ENCODE data around the gene TMX3.

TMX3 gene

DNA sequence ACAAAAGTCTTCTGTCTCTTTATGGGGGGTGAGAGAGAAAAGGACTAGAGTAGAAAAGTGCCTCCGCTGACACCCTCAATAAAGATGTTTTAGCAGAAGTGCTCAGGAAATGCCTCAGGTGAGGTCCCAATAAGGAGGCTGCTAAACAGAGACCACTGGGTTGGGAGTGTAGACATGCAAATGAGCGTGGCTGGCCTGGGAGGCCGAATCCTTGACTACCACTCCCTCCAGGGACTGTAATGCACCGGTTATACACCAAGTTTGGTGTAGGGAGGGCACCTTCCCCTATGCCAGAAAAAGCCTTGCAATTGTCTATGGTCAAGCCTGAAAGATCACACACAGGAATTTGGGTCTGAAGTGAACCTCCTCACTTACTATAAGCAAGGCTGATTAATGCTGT, 1.8 kb downstream of the TMX3 start:
- no peak for DNase-seq (ENCODE audit: low read depth in 2 of 2)

DNA sequence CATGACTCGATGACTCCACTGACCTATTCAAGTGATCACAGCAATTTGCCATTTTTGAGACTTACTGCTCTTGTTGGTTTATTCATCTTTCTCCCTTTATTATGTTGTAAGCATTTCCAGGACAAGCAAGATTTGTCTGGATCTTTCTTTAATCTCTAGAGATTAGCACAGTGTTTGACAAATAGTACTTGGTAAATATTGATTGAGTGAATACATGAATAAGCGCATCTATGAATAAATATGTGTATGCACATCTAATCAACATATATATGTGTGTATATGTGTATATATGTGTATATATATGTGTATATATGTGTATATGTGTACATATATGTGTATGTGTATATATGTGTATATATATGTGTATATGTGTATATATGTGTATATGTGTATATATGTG, 7.3 kb downstream of the TMX3 start:
- DNase-seq (ENCODE audit: low read depth in 2 of 2), result no peak

DNA sequence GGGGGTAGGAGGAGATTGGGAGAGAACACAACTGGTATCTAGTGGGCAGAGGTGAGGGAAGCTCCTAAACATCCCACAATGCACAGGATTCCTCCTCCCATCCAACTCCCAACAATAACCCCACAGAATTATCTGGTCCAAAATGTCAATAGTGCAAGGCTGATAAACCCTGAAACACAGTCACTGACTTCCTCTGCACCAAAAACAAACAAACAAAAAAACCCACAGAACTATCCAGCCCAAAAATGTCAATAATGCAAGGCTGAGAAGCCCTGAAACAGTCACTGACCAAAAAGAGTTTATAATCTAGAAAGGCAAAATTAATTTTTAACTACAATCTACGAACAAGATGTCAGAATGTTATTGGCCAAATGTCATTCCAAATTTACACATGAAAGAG, 9.8 kb downstream of the TMX3 start:
- no peak for DNase-seq (ENCODE audit: low read depth in 2 of 2)

DNA sequence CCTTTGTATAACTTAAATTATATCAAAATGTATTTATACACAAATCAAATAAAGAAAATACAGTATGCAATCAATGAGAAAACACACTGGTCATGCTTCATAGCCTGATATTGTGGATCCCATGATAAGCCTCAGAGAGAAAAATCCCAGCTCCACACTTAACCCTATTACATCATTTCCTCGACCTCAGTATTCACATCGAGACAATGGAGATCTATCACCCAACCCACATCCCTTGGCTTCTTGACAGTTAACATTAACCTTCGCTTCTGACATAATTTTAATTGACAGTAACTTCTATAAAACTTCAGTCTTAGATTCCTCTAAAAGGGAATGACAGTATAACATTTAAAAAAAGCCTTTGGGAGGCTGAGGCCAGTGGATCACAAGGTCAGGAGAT, 11.6 kb downstream of the TMX3 start:
- DNase-seq (ENCODE audit: low read depth in 2 of 2), result no peak

DNA sequence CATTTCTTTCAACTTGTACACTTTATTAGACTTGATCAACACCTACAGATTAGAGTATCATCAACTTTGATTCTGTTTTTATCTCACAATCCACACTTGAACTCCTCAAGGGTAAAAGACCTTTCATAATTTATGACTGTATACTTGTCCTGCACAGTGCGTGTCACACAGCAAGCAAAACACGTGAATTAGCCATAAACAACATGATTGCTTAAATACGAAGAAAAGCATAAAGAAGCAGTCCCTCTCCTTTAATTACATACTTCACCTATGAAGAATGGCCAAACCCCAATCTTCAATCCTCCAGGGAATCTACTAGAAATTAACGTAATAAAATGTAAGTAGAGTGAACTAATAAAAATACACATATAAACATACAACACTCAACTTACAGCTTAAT, 13.6 kb downstream of the TMX3 start:
- no peak for DNase-seq (ENCODE audit: low read depth in 2 of 2)

DNA sequence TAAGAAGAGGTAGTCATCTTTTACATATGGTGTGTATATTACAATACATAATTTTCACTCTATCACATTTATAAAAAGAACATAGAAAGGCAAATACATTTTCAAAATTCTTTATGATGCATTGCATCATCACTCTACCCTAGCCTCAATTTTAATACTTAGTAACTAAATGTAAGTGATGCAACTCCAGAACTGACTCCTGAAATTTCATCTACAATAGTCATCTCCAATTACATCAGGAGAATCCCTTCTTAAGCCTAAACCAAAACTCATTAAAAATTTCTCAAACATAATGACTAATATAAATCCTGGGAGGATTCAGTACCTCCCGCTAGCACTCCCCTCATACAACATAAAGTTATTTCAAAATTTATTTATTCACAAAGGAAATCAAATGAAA, 15.9 kb downstream of the TMX3 start:
- DNase-seq (ENCODE audit: low read depth in 2 of 2), result no peak

DNA sequence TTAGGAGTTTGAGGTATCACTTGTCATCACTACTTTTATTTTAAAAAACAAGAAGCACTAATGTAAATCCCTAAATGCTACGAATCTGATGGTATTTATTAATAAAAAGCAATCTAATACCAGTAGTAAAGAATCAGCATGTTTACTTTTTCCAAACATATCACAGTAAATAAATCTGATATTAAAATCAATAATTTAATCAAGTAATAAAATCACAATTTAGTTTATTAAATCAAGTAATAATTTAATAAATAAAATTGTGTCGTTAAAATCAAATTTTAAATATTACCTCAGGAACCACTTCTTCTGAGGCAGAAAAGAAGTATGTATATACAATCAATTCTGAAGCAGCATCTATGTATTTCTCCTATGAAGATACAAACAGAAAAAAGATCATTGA, 18.0 kb downstream of the TMX3 start:
- no peak for DNase-seq (ENCODE audit: low read depth in 2 of 2)

DNA sequence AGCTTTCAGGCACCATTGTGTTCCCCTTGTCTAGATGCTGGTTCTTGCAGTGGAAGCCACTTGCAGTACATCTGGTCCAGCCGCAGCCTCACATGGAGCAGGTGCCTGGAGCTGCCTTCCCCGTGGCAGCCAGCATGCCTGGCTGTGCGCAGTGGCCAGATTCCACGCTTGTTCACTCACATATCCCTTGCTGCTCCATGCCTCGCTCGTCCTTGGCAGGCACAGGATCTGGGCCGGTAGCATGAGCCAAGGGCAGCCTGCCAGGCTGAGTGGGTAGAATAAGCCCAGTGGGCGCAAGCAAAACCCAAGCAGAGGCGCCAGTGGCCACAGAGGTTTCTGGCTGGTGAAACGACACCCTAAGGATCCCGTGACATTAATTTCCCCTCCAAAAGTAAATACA, 20.6 kb downstream of the TMX3 start:
- DNase-seq (ENCODE audit: low read depth in 2 of 2), result no peak

DNA sequence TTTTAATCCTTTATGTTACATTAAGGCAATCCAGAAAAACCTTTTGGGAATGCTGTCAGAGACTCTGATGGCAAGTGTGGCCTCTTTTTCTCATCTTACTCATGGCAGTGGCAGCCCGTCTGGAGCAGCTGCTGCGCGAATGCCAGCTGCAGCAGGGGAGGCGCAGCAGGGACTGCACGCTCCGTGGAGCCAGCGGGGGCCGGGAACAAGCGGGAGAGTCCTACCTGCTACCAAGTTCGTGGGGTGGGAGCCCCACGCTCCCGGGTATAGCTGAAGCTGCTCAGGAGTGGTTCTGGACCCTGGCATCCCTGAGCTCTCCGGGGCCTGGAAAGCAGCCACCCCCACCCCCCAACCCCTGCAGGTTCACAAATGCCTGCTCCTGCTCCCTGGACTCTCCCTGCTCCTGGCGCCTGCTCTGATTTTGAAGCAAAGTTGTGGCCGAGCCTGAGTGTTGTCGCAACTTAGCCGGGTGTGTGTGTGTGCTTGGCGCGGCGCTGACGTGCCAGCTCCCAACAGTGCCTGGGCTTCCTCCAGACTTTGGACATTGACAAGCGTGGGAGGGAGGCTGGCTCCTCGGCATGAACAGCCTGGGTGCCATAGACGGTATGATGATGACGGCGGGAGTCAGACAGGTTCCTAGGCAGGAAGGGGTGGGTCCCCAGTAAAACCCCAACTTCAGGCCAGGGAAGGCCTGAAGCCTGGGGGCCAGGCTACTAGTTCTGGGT, 21.7 kb downstream of the TMX3 start:
- no peak for DNase-seq (ENCODE audit: low read depth in 2 of 2)

DNA sequence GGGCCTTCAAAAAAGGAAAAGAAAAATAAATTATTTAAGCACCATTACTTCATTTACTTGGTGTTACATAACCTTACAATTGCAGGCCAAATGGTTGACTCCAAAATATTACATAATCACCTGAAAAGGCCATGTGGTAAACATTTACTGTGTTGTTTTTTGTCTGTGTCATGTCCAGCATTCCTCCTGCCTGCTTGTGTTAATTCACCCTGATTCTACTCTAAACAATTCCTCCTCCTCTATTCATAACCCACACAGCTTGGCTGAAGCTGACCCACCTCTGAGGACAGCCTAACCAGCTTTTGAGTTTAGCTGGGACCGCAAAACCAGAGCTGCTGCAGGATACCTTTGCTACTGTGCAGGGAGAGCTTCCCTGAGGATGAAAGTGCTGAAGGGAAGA, 35.4 kb downstream of the TMX3 start:
- DNase-seq (ENCODE audit: low read depth in 2 of 2), result no peak

DNA sequence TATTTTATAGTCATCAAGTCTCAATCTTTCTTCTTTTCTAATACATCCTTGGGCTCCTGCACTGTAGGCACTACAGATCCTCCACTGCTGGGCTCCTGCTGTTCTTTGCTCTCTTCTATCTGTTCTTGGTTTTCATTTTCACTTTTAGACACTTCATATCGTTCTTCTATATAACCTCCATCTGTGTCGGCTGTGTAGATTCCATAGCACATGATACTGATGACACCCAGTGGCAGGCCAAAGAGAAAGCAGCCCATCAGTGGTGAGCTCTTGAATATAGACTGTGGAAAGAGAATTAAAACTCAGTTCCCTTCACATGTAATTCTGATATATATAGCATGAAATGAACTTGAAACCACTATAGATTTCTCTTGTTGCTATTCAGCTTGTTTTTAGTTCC, 38.0 kb downstream of the TMX3 start:
- no peak for DNase-seq (ENCODE audit: low read depth in 2 of 2)

DNA sequence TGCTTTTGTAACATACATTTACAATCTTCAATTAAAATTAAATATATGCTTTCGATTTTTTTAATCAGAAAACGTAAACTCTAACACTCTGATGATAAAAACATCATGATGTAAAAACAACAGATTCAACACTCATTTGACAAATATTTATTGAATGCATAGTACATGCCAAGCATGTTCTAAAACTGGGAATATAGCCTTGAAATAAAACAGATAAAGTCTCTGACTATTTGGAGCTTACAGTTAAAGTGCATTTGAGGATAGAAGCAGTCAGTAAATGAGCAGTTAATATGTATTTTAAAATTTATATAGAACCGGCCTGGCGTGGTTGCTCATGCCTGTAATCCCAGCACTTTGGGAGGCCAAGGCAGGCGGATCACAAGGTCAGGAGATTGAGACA, 47.8 kb downstream of the TMX3 start:
- no peak for DNase-seq (ENCODE audit: low read depth in 2 of 2)

DNA sequence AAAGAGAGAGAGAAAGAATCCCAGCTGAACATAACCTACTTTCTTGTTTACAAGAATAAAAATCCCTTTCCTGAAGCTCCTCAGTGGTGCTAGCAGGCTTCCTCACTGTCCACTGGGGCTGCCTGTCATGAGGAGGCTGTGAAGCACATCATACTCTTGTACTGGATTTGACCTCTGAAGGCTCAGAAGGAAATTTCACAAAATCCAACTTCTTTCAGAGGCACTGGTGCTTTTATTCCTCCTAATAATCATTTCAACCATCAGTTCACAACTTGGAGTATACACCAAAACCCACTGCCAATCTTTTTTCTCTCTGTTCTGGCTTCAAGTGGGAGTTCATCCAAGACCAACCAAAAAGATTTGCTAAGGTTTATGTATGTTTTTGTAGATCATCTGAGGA, 48.5 kb downstream of the TMX3 start:
- no peak for DNase-seq (ENCODE audit: low read depth in 2 of 2)

DNA sequence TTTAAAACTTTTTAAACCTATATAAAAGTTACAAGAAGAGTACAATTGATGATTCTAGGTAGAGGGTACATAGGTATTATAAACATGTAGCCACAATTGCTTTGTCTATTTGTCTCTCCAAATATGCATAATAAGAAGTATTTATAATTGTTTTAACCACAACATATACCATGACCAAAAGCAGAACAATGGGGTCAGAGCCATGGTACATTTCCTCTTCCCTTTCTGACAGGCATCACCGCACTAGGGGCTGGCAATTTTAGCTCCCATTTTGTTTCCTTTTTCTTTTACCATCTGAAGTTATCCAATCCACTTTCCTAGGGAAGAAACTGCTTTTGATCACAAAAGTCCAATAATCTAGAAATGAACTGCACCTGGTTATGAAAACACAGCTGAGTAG, 49.3 kb downstream of the TMX3 start:
- DNase-seq (ENCODE audit: low read depth in 2 of 2), result no peak

DNA sequence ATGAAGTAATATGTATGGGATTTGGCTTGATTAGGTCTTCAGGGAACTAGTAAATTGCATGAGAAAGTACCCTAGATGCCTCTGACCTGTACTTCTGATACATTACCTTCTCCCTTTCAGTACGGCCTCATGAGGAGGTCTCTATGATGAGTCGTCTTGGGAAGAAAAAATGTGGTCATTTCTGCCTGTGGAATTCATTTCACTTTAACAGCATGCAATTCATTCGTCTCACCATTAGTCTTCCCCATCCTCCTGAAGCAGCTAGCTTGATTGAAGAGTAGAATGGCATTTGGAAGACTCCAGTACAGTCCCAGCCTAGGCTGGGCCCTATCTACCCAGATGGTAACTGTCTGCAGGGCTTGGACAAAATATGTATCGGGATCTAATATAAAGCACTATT, 52.2 kb downstream of the TMX3 start:
- DNase-seq (ENCODE audit: low read depth in 2 of 2), result no peak

DNA sequence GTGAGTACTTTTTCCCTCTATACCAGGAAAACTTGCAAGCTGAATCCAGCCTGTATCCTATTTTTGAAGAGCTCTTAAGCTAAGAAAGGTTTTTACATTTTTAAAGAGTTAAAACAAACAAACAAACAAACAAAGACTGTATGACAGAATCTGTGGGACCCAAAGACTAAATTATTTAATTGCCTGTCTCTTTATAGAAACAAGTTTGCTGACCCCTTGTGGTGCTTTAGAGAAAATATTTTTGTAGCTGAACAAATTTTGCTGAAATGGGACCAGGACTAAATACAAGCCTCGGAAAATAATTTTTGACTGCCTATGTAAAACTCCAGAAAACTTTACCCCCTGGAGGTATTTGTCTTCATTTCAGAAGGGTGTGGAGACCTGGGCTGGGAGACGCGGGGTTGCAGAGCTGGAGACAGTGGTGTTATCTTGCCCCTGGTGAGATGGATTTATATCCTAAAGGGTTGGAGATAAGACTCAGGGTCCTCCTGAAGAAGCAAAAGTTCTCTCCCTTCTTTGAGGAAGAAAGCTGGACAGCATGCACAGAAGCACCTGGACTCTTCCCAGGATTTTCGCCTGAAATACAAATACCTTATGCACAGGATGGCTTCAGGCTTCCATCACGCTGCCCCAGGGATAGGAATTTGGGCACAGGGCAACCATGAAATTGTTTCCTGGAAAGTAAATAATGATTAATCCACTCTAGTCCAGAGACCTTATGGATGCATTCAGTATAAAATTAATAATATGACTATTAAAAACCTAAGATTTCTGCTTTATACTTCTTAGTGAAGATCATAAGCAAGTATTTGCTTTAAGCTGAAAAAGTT, 54.3 kb downstream of the TMX3 start:
- no peak for DNase-seq (ENCODE audit: low read depth in 2 of 2)

DNA sequence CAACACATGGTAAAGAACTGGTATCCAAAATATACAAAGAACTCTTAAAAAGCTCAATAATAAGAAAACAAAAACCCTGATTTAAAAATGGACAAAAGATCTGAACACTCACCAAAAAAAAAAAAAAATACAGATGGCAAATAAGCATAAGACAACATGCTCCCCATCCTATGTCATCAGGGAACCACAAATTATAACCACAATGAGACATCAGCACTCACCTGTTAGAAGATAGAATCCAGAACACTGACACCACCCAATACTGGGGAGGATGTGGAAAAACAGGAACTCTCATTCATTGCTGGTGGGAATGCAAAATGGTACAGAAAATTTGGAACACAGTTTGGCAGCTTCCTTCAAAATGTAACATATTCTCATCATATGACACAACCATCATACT, 66.7 kb downstream of the TMX3 start:
- no peak for DNase-seq (ENCODE audit: low read depth in 2 of 2)

DNA sequence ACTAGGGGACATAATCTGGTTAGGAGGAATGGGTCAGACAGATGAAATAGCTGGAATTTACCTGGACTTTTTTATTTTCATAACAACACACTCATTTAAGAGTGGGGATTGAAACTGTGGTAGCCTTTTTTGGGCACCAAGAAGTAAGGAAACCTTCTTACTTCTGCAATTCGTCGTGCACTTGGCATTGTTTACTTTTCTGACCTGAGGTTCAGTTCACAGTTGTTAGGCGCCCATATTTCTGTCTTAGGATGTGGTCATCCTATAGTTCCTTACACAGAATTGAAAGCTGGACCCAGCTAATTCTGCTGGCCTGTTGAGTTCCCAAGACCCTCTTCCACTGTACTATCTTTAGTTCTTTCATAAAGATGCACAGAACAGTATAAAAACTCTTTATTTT, 72.9 kb downstream of the TMX3 start:
- DNase-seq (ENCODE audit: low read depth in 2 of 2), result no peak

DNA sequence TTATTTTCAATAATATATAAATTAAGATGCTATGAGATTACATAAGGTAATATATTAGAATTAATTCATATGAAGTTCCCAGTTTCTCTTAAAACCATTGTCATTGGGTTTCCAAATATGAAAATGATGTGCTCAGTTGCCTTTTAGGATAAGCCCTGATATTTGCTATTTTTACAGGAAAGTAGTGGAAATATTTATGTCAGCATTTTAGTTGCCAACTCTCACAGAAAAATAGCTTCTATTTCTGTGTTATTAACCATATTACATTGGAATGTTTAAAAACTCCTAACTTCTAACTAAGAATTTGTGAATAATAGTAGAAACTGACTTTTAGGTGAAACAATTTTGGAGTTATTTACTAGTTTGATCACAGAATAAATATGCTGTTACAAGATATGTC, 74.0 kb downstream of the TMX3 start:
- DNase-seq (ENCODE audit: low read depth in 2 of 2), result no peak

DNA sequence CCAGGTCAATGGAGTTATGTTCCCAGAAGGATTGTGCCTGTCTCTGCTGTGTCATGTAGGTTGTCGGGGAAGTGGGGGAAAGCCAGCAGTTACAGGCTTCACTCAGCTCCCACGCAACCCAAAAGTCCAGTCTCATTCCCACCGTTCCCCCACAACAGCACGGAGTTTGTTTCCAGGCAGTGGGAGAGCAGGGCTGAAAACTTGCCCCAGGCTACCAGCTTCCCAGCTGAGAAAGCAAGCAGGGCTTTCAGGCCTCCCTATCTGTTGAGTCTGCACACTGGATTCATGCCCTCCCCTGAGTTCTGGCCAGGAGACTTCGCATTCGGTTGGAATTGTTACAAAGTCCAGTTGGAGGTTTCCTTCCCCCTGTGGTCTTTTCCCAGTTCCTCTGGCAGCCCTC, 76.3 kb downstream of the TMX3 start:
- DNase-seq (ENCODE audit: low read depth in 2 of 2), result no peak

DNA sequence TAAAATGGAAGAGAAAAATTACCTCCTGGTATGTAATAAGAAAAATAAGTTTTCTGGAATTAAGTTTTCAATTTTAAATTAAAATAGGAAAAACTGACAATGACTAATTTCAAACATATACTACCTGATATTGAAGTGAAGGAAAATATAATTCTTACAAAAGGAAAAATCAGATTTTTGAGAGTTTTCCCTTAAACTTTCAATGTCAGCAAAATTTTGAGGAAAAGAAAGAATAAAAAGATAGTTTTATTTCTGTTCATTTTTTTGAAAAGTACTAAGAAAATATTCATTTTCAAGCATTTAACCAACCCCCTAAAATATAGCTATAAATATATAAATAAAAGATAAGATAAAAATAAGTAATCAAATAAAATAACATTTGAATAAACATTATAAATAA, 87.1 kb downstream of the TMX3 start:
- no peak for DNase-seq (ENCODE audit: low read depth in 2 of 2)

Data from stimulated activated CD4-positive, alpha-beta T cell treated with anti-CD3 and anti-CD28 coated beads, Interleukin-12 subunit alpha, Interleukin-12 subunit beta, amount 100 ng/mL, for 24 hours (primary cell).